ENCODE measurements around the gene FBXL7. TPM values are rescaled to one million over a fixed set of nuclear protein-coding genes. Genes with fewer than 3 reads are reported as not detected.

FBXL7 gene
- polyA plus RNA-seq, 1 donor (not counting 4 experiments of a cell fraction or from before 2014, with no cell fraction given): 0.22 TPM

DNA sequence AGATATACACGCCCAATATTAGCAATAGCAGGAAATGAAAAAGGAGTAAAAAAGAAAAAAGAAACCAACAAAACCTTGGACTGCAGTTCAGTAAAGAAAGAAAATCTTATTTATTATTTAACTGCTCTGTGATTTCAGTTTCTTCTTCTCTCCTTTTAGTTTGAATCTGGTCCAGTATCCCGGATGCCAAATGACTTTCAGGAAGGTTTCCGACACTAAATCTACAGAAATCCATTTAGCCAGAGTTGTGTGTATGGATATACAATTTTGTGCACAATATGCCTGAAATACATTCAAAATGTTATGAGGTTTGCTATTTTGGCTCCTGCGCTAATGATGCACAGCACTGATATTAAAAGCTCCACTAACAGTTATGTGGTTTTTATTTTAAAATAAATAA, 64.5 kb downstream of the FBXL7 start:
- dilution Hi-C loops (cut with MboI; ENCODE audit: extremely low pct_ligation_motif_present, low sequenced_read_pairs): no loop called here
- Histone ChIP-seq H2AFZ (ENCODE audit: control insufficient read depth, low read length) (no peak overlapping the region), H4K20me1 (ENCODE audit: control insufficient read depth, extremely low read depth, insufficient read depth, low read length) (no peaks in the 10 kb centered on the region), H3K4me1 (ENCODE audit: control insufficient read depth, extremely low read depth, insufficient read depth, low read length) (no peaks in the 10 kb centered on the region), H3K79me2 (ENCODE audit: control insufficient read depth, insufficient read depth, low read length) (no peaks in the 10 kb centered on the region), H3K9me3 (ENCODE audit: control insufficient read depth, low read depth, low read length) (no peaks in the 10 kb centered on the region), H3K27me3 (ENCODE audit: control insufficient read depth, extremely low read depth, insufficient read depth, low read length) (no peaks in the 10 kb centered on the region), H3K9me1 (ENCODE audit: control insufficient read depth, extremely low read depth, insufficient read depth, low read length) (no peaks in the 10 kb centered on the region), H3K9ac (ENCODE audit: control insufficient read depth, extremely low read depth, insufficient read depth, low read length) (no peak overlapping the region), H3K27ac (ENCODE audit: control insufficient read depth, insufficient read depth, low read length) (no peak overlapping the region), H3K4me2 (ENCODE audit: control insufficient read depth, extremely low read depth, insufficient read depth, low read depth, low read length) (no peak overlapping the region), H3K4me3 (ENCODE audit: control insufficient read depth in 2 of 3, extremely low read depth in 1 of 3, insufficient read depth in 2 of 3, low read depth in 1 of 3, low read length in 3 of 3) (no peak overlapping the region), H3K36me3 (ENCODE audit: control insufficient read depth in 2 of 2, extremely low read depth in 1 of 2, insufficient read depth in 2 of 2, low read length in 2 of 2) (no peaks in the 10 kb centered on the region)
- TF ChIP-seq, protein P1, sequence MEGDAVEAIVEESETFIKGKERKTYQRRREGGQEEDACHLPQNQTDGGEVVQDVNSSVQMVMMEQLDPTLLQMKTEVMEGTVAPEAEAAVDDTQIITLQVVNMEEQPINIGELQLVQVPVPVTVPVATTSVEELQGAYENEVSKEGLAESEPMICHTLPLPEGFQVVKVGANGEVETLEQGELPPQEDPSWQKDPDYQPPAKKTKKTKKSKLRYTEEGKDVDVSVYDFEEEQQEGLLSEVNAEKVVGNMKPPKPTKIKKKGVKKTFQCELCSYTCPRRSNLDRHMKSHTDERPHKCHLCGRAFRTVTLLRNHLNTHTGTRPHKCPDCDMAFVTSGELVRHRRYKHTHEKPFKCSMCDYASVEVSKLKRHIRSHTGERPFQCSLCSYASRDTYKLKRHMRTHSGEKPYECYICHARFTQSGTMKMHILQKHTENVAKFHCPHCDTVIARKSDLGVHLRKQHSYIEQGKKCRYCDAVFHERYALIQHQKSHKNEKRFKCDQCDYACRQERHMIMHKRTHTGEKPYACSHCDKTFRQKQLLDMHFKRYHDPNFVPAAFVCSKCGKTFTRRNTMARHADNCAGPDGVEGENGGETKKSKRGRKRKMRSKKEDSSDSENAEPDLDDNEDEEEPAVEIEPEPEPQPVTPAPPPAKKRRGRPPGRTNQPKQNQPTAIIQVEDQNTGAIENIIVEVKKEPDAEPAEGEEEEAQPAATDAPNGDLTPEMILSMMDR (optimal IDR thresholded peaks at IDR 0.05 in 1 of 3, IDR thresholded peaks at IDR 0.05 in 1 of 3, conservative IDR thresholded peaks at IDR 0.05 in 1 of 3; ENCODE audit: extremely low read depth in 1 of 3, insufficient read depth in 2 of 3, low read length in 3 of 3): no peak
- no peak for TF ChIP-seq EZH2 (IDR thresholded peaks at IDR 0.05; ENCODE audit: low read length)
- DNase-seq (ENCODE audit: low read depth, low spot score) (no peak), FAIRE-seq (no peak)

DNA sequence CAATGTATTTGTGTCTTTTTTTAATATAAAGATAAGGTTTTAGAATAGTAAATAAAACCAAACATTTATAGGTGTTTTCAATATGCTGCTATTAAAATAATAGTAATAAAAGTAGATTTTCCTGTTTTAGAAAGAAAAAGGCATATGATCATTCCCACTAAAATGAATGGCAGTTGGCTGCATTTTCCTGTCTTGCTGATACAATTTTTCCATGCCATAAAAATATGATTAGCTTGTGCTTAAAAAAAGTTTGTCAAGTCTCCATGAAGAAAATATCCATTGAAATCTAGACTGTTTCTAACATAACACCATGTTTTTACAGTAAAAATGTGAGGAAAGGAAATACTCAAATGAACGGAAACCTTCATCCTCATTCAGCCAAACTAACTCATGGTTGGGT, 65.0 kb downstream of the FBXL7 start:
- TF ChIP-seq, protein P1 (optimal IDR thresholded peaks at IDR 0.05 in 1 of 3, IDR thresholded peaks at IDR 0.05 in 1 of 3, conservative IDR thresholded peaks at IDR 0.05 in 1 of 3; ENCODE audit: extremely low read depth in 1 of 3, insufficient read depth in 2 of 3, low read length in 3 of 3): no peak
- TF ChIP-seq EZH2 (IDR thresholded peaks at IDR 0.05; ENCODE audit: low read length): no peak
- Histone ChIP-seq H3K79me2 (ENCODE audit: control insufficient read depth, insufficient read depth, low read length) (no peaks in the 10 kb centered on the region), H3K4me2 (ENCODE audit: control insufficient read depth, extremely low read depth, insufficient read depth, low read depth, low read length) (no peak overlapping the region), H3K9ac (ENCODE audit: control insufficient read depth, extremely low read depth, insufficient read depth, low read length) (no peak overlapping the region), H3K4me1 (ENCODE audit: control insufficient read depth, extremely low read depth, insufficient read depth, low read length) (no peaks in the 10 kb centered on the region), H3K27me3 (ENCODE audit: control insufficient read depth, extremely low read depth, insufficient read depth, low read length) (no peaks in the 10 kb centered on the region), H3K27ac (ENCODE audit: control insufficient read depth, insufficient read depth, low read length) (no peak overlapping the region), H3K9me1 (ENCODE audit: control insufficient read depth, extremely low read depth, insufficient read depth, low read length) (no peaks in the 10 kb centered on the region), H3K36me3 (ENCODE audit: control insufficient read depth in 2 of 2, extremely low read depth in 1 of 2, insufficient read depth in 2 of 2, low read length in 2 of 2) (no peaks in the 10 kb centered on the region), H2AFZ (ENCODE audit: control insufficient read depth, low read length) (no peak overlapping the region), H4K20me1 (ENCODE audit: control insufficient read depth, extremely low read depth, insufficient read depth, low read length) (no peaks in the 10 kb centered on the region), H3K9me3 (ENCODE audit: control insufficient read depth, low read depth, low read length) (no peaks in the 10 kb centered on the region), H3K4me3 (ENCODE audit: control insufficient read depth in 2 of 3, extremely low read depth in 1 of 3, insufficient read depth in 2 of 3, low read depth in 1 of 3, low read length in 3 of 3) (no peak overlapping the region)
- FAIRE-seq (no peak), DNase-seq (ENCODE audit: low read depth, low spot score) (no peak)
- dilution Hi-C loops (cut with MboI; ENCODE audit: extremely low pct_ligation_motif_present, low sequenced_read_pairs): no loop called here
